ENCODE results near the gene FMO1.
"Not testable (repeated sequence)": the region's sequence is repeated elsewhere in the genome, so short reads cannot be mapped to it uniquely, and the experiment has no call there.

Gene FMO1

DNA sequence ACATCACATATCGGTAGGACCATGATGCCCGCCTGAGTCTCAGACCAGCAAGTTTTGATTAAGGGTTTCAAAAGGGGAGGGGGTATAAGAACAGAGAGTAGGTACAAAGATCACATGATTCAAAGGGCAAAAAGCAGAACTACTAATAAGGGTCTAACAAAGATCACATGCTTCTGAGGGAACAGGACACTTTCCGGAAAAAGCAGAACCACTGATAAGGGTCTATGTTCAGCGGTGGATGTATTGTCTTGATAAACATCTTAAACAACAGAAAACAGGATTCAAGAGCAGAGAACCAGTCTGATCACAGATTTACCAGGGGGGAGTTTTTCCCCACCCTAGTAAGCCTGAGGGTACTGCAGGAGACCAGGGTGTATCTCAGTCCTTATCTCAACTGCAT, 12.1 kb upstream of the FMO1 start:
- DNase-seq = not testable (repeated sequence)

DNA sequence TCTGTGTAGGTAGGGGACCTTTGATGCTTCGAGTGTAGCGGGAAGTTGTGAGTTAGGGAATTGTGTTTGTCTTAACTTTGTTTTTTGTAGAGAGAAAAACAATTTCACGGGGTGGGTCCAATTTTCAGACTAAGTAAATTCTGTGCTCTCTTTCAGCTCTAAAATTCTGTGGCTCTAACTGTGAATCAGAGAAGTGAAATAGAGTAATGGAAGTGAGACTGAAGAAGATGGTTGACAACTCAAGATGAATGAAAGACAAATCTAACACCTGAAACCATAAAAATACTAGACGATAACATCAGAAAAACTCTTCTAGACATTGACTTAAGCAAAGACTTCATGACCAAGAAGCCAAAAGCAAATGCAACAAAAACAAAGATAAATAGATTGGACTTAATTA, 4.4 kb upstream of the FMO1 start:
- no peak for DNase-seq

DNA sequence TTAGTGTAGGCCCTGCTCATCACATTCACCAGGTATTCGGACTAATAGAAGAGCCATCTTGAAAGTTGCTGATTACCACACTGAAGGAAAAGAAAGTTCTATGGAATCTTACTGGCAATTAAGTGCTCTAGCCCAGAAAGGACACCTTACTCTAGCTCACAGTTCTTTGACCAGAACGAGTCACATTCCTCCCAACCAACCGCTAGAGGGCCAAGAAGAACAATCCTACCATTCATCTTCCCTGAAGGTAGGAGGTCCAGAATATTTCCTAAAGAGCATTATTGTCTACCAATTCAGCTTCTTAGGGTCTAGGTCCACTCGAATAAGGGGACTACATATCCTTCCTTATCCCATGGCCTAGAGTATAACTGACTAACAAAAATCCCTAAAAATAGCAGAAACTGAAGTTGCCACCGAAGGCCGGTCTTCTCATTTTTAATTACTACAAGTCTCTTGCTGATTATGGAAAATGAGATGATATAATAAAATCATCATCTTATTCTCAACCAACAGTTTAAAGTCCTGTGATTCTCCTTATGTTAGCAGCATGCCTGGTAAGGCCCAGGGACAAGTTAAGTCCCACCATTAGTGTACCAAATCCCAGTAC, 2.7 kb upstream of the FMO1 start:
- no peak for DNase-seq

DNA sequence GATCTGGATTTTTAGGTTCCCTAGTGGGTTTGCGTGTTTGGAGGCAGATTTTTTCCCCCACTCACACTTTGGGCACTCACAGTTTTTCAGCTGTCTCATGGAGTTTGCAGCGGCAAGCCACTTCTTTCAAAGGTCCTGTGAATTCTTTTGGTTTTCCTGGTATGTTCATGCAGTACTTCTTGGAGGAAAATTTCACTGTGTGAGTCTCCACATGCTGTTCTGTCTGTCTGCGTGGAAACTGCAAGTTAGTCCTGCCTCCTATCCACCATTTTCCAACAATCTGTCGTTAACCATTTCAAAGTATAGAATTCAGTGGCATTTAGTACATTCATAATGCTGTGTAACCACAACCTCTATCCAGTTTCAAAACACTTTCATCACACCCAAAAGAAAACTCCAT, 793 bp upstream of the FMO1 start:
- DNase-seq = no peak

DNA sequence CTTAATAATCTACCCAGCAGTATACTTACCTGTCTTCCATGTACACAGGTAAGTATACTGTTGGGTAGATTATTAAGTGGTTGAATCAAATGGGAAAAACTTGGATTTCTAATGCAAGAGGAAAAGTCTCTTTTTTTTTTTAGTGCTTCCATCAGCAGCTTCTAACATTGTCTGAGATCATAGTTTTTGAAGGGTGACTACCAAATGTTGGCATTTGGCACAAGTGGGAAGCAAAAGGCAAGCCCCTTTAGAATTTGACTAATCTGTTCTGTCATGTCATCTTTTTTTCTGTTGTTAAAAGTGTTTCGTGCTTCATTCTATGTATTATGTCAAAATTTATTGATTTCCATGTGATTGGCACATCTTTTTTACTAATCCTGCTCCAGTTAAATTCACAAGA, 547 bp downstream of the FMO1 start:
- no peak for DNase-seq

DNA sequence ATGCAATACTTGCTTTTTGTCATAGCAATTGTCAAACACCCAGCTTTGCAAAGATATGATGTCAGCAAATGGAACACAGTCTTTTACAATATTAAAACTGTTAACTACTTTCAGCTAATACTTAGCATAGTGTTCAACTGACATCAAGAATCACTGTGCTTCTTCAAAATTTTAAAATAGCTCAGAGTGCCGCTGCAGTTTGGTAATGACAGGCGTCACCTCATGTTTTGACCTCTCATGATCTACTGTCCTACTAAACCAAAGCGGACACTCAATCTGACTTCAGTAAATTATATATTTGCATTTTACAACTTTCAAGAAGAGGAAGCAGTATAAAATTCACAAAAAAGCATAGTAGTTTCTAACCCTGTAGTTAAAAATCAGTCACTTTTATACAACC, 2.0 kb downstream of the FMO1 start:
- no peak for DNase-seq

DNA sequence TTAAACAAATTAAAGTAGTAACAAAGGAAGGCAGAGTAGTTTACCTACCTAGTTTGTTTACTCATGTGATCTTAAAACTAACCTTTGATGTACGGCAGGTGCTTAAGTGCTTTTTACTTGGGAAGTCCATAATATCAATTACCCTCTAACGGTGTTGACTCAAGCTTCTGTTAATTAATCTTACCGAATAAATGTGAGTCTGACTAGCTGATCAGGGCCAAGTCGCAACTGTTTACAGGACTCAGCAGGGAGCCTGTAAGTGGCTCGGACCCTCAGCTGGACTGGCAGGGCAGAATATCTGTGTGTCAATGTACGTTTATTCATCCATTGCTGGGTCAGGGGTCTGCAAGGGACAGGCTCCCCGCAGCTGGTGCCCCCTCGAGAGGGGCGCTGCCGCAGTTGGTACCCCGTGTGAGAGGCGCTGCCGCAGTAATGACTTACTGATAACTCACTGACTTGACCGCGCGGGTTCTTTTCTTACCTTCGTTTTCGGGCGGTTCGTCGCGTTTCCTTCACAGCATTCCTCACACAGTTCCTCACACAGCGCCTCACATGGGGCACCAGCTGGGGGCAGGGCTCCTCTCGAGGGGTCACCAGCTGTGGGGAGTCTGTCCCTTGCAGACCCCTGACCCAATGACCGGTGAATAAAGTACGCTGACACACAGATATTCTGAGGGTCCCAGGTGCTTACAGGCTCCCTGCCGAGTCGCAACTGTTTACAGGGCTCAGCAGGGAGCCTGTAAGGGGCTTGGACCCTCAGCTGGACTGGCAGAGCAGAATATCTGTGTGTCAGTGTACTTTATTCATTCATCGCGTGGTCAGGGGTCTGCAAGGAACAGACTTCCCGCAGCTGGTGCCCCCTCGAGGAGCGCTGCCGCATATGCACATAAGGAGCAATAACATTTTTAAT, 3.0 kb downstream of the FMO1 start:
- peak; percentile 13 for DNase-seq

DNA sequence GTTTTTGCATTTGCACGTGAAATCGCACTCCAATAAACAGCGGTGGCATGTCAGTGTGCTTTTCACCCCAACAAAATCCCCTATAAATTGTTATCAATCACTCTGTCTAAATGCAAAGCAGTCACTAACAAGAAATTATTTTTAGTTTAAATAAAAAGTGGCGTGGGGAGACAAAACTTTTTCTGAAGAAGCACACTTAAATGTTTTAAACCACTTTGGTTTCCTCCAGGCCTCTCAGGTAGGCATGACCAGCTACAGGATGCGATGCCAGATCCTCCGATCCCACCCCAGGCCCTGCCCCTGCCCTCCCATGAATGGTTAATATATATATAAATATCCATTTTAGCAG, 3.6 kb downstream of the FMO1 start:
- no peak for DNase-seq

DNA sequence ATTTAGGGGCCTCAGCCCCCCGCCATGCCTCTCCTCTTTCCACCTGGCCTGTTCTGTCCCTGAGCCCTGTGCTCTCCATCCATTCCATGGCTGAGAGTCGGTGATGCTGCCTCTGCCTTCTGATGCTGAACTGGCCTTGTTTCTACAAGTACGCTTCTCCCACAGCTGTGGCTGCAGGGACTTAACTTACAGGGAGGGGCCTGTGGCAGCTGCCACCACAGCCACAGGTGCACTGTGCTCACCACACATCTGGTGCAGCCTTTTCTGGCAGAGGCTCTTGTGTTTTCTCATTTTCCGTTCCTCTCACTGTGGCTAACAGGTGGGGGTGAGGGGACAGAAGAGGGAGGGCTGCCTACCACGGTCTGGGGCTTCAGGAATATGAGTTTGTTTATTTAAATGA, 4.2 kb downstream of the FMO1 start:
- no peak for DNase-seq

DNA sequence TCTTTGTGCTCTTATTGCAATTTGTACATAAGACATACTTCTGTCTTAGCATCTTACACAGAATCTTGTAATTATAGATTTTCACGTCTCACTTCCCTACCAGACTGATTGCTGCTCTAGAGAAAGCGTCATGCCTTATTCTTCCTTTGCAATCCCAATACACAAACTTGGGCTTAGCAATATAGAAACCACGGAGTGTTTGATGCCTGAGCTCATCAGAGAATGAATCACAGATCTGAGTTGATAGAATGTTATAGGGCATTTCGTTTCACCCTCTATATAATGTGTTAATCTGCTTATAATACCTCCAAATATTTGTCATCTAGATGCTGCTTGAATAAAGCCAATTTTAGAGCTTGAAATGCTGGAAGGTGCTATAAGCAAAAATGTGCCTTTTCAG, 6.6 kb downstream of the FMO1 start:
- DNase-seq = no peak

DNA sequence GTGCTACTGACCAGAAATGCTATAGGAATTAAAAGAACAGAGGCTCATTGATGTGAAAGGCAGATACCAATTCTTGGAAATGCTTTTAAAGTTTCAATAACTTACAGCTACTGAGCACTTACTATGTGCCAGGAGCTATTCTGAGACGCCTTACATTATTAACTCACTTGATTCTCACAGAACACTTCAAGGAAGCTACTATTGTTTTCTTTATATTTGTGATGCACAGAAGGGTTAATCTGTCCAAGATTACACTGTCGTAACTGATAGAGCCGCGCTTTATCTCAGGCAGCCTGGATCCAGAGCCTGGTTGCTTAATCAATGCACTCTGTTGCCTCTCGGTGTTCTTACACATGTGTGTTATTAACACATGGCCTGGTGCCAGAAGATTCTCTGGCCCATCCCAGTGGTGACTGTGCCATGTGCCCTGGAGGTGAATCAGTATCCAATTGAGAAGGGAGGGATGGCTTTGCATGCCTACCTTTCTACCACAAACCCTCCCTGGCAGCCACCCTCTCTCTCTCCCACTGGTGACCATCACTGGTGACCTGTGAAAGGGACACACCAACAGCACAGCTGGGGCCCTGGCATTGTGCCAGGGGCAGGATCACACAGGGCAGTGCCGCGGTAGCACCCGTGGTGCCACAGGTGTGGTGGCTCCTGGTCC, 8.8 kb downstream of the FMO1 start:
- DNase-seq = no peak

DNA sequence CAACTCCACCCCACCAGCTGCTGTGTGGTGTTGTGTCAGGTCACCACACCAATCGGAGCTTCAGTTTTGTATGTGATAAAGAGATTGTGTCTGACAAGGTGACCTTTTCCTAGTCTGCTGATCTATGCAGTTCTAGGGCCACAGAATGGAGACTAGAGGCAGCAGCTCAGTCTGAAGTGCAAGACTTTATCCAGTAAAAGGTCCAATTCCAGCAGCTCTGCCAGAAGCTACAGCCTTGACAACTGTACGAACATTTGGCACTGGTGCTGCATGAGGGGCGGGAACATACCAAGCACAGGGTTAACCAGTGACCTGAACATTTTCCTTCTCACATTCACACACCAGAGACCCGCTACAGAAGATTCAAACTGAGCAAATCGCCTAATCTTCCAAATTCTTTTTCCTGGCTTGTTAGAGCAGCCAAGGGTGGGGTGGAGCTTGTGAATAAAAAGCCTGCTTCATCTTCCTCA, 9.3 kb downstream of the FMO1 start:
- no peak for DNase-seq

DNA sequence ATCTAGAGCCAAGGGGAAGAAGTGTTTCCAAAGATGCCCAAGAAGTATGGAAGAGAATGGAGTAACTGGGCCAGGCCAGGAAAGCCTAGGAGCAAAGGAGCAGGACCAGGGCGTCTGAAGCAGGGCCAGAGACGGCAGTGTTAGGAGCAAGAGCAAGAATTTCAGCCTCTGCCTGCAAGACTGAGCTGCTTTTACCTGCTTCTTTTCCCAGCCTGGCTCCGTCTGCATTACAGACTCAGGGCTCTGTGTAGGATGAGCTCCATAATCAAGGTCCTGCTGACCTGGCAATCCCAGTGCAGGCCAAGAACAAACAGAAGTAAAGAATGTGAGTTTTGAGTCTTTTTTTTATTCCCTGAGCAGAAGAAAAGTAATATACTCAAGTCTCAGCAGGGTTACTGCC, 10.1 kb downstream of the FMO1 start:
- no peak for DNase-seq

DNA sequence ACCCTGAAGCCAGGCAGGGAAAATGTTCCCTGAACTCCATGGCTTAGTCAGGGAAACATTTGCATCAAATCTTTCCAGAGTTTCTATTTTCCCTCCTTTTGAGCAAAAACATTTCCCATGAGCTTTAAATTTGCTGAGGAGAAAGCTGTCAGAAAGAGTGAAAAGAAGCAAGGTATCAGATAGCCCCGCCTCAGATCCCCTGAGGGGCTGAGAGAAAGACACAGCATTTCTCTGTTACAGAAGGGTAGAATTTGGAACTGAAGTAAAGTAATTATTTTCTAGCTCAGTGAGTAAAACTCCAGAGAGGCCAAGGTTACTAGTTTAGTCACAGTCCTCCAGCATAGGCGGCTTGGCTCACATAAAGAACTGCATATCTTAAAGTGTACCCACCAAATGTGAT, 10.6 kb downstream of the FMO1 start:
- DNase-seq = no peak

DNA sequence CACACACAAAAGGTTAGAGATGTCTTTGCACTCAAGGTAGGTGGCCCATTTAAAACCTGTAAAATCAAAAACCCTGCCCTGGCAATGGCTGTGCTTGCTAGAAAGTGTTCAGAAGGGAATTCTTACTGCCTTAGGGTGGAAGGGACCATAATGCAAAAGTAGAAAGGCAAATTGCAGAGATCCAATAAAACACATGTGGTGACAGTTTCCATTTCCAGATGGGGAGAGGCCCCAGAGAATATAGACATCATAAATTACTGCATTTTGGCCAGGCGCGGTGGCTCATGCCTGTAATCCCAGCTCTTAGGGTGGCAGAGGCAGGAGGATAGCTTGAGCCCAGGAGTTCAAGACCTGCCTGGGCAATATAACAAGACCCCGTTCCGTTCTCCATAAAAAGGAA, 13.0 kb downstream of the FMO1 start:
- DNase-seq = no peak

DNA sequence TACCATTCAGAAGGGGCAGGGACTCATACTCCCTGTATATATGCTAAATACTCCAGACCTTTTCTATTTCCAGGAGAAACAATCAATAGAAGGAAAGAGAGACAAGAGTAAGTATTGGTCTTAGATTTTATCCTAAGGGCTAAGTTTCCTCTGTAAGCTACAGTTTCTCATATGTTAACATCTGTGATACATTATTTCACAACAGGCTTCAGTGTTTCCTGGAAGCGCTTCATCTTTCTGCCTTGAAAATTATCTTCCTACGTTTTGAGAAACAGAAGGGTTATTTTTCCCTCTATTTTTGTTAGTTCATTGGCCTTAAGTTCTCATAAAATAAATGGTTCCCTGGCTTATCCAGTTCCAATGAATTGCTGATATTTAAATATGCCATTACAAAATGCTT, 15.6 kb downstream of the FMO1 start:
- no peak for DNase-seq

DNA sequence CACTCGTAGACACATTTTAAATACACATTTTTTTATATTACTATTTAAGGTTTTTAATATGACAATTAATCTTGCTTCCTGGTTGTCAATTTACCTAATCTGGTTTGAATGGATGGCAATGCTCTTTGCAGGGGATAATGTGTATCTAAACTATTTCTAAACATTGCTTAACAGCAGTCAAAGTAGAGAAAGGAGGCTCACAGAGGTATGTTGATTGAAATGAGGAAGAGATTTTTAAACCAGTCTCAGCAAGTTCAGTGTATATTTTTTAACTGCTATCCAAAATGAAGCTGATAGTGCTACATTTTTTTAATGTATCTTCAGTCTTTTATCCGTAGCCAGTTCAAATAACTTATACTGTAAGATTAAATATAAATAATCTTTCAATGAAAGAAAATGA, 17.4 kb downstream of the FMO1 start:
- DNase-seq = no peak

DNA sequence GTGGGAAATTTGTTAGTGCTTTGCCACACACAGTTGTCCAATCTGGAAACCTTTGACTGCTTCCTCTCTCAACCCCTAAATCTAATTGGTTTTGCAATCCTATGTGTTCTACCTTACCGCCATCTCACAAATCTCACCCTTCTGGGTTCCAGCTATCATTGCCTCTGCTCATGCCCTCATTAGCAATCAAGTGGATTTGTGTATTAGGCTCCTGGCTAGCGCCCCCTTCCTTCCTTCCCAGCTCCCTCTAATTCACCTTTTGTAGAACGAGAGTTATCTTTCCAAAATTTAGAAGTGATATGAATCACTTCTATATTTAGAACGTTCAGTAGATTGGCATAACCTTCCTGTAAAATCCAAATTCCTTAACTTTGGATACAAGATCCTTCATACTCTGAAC, 18.6 kb downstream of the FMO1 start:
- no peak for DNase-seq

DNA sequence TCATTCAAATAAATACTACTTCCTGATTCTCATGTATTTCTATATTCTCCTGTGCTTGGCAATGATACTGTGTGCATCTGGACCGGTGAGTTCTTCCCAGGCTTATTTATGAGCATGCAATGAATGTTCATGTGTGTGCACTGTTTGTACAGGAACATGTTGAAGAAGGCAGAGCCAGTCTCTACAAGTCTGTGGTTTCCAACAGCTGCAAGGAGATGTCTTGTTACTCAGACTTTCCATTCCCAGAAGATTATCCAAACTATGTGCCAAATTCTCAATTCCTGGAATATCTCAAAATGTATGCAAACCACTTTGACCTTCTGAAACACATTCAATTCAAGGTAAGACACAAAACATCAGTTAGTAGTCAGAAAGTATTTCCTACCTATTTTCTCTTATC, 19.1 kb downstream of the FMO1 start:
- no peak for DNase-seq

DNA sequence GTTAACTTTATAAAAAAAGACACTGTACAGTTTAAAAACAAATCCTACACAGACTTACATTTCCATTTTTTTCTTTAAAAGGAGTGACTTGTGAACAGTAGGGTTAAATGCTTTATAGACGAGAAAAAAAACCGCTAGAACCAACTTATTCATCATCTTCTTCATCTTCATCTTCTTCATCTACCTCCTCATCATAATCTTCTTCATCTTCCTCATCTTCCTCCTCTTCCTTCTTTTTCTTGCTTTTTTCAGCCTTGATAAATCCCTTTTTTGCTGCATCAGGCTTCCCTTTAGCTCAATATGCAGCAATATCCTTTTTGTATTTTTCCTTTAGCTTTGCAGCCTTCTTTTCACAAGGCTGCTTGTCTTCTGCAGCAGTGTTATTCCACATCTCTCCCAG, 22.5 kb downstream of the FMO1 start:
- DNase-seq = no peak

DNA sequence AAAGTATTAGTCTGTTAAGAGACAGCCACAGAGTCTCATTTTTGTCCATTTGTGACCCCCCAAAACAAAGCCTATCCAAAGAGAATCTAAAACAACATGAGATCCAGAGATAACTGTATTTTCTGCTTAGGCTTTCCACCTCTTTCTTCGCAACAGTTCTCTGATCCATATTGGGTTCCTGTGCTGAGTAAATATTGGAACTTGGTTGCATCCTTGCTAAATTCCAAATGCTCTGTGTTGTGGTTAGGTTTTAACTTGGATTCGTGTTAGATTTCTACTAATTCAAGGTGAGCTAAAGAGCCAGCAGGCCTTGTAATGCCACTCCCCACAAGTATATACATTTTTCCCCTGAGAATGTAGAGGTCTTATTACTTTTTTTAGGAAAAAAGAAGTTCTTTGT, 29.2 kb downstream of the FMO1 start:
- no peak for DNase-seq

DNA sequence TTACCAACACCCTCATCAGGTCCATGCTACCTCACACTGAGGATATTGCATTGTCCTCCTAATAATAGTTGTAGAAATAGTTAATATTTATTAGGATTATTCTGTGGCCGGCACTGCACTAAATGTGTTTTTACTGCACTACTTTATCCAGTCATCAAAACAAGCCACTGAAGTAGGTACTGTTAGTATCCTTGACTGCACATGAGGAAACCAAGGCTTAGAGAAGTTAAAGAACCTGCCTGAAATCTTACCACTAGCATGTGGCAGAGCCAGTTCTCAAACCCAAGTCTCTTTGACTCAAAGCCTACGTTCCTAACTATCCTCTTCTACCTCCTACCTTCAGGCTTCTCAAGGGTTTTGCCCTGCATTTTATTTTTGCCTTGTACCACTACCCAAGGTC, 30.9 kb downstream of the FMO1 start:
- DNase-seq = no peak

DNA sequence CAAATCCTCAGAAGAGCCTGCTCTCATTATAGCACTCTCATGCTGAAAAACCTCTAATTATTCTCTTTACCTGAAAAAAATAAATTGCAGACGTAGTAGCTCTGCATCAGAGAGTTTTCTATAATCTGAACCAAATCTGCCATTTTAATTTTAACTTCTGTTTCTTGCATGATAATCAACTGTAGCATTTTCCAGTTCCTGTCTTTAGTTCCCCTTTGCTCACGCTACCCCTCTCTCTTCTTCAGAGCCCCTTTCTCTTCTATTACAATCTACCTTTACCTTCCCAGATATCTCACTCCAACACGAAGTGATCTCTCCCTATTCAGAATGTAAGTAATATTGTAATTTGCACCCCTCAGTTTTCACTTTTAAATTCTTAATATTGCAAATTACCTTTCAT, 31.4 kb downstream of the FMO1 start:
- no peak for DNase-seq

DNA sequence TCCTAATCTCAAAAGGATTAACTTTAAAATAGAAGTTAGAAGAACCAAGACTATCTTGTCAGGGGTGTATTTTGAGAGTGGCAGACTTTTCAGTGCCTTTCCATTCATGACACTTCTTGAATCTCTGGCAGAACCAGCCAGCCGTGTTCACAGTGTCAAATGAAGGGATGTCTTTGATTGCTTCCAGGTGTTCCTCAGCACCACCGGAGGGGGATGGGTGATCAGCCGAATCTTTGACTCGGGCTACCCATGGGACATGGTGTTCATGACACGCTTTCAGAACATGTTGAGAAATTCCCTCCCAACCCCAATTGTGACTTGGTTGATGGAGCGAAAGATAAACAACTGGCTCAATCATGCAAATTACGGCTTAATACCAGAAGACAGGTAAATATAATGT, 32.3 kb downstream of the FMO1 start:
- no peak for DNase-seq
